ENCODE measurements around the gene MPG. TPM values are rescaled to one million over a fixed set of nuclear protein-coding genes. Genes with fewer than 3 reads are reported as not detected.

MPG gene
- polyA plus RNA-seq, 1 donor from 2014 or later: 70.9 TPM

GRCh38 chr16:133716-134115, 55.7 kb downstream of the MPG start:
- H3K36me3 ChIP-seq (ENCODE audit: insufficient read depth, low read length): no peaks in the 10 kb centered on the region
- H4K20me1 ChIP-seq (ENCODE audit: insufficient read depth): no peaks in the 10 kb centered on the region
- H3K27ac ChIP-seq (ENCODE audit: low read length): no peak overlapping the region
- H2AFZ ChIP-seq (ENCODE audit: low read depth, low read length): no peak overlapping the region
- H3K9ac ChIP-seq (ENCODE audit: low read length): no peak overlapping the region
- H3K9me2 ChIP-seq (ENCODE audit: insufficient read depth, low read length): no peaks in the 10 kb centered on the region
- H3K9me3 ChIP-seq (ENCODE audit: low read length): no peaks in the 10 kb centered on the region
- no peaks in the 10 kb centered on the region for H3K27me3 ChIP-seq (ENCODE audit: insufficient read depth, low read depth, low read length)
- no peak overlapping the region for H3K4me3 ChIP-seq (ENCODE audit: low read length)
- no peak for TF ChIP-seq EZH2 (IDR thresholded peaks at IDR 0.05; ENCODE audit: borderline replicate concordance, insufficient read depth, low read length, poor library complexity, severe bottlenecking)
- no peak for TF ChIP-seq REST (IDR thresholded peaks at IDR 0.05; ENCODE audit: borderline replicate concordance)
- TF ChIP-seq MXI1 (conservative IDR thresholded peaks at IDR 0.05; ENCODE audit: poor library complexity, severe bottlenecking): no peak
- no peak for TF ChIP-seq SMC3 (conservative IDR thresholded peaks at IDR 0.05; ENCODE audit: poor library complexity)
- TF ChIP-seq EP300 (conservative IDR thresholded peaks at IDR 0.05; ENCODE audit: poor library complexity, severe bottlenecking): no peak
- TF ChIP-seq CTCF (IDR thresholded peaks at IDR 0.05; ENCODE audit: poor library complexity, severe bottlenecking): no peak
- TF ChIP-seq POLR2AphosphoS5 (IDR thresholded peaks at IDR 0.05): no peak
- no peak for TF ChIP-seq TAF1 (IDR thresholded peaks at IDR 0.05; ENCODE audit: low read depth)
- TF ChIP-seq RAD21 (conservative IDR thresholded peaks at IDR 0.05): no peak
- no peak overlapping the region for H3K4me2 ChIP-seq (ENCODE audit: low read length)
- H3F3A ChIP-seq (ENCODE audit: insufficient read depth, low read length, poor library complexity, severe bottlenecking): no peaks in the 10 kb centered on the region
- H3K79me2 ChIP-seq (replicated peaks; ENCODE audit: insufficient read depth, low read length): no peaks in the 10 kb centered on the region

Small RNA genes within 50 kb of the gene (small RNA-seq; reads per million reads assigned to genes)
- gene Z69720.2: 0 reads per million in 3 experiments

Other genes with a start within 250 kb of the MPG start
- gene POLR3K, start 24.6 kb upstream of the MPG start, polyA plus RNA-seq: 7.1 and 7.5 TPM in 2 replicates
- gene SNRNP25, start 24.4 kb upstream of the MPG start, polyA plus RNA-seq: 45.3 and 46.4 TPM in 2 replicates
- gene RHBDF1, start 5.6 kb upstream of the MPG start, polyA plus RNA-seq: 0.21 and 1.0 TPM in 2 replicates
- gene NPRL3, start 60.4 kb downstream of the MPG start, polyA plus RNA-seq: 6.1 and 11.5 TPM in 2 replicates
- not detected in 2 replicates for gene HBZ, start 74.4 kb downstream of the MPG start, polyA plus RNA-seq
- not detected in 2 replicates for gene HBM, start 87.8 kb downstream of the MPG start, polyA plus RNA-seq
- gene HBA2, start 94.7 kb downstream of the MPG start, polyA plus RNA-seq: not detected in 2 replicates
- gene HBA1, start 98.5 kb downstream of the MPG start, polyA plus RNA-seq: not detected in 2 replicates
- 3.9 and 4.5 TPM in 2 replicates for gene HBQ1, start 102.2 kb downstream of the MPG start, polyA plus RNA-seq
- gene LUC7L, start 151.2 kb downstream of the MPG start, polyA plus RNA-seq: 564 and 580 TPM in 2 replicates
- gene FAM234A, start 156.6 kb downstream of the MPG start, polyA plus RNA-seq: 29.9 and 31.7 TPM in 2 replicates
- 3.5 and 4.7 TPM in 2 replicates for gene RGS11, start 197.7 kb downstream of the MPG start, polyA plus RNA-seq
- 176 and 247 TPM in 2 replicates for gene ARHGDIG, start 202.4 kb downstream of the MPG start, polyA plus RNA-seq
- gene PDIA2, start 204.9 kb downstream of the MPG start, polyA plus RNA-seq: 109 and 142 TPM in 2 replicates

All from neural cell (in vitro differentiated cells).